Globus pallidus (tissue), 1 donor: ENCODE measurements around the gene SRC.
"Not testable (repeated sequence)": the region's sequence is repeated elsewhere in the genome, so short reads cannot be mapped to it uniquely, and the experiment has no call there.

Experiments used
- DNase-seq: peaks from one replicate; pipeline ENCODE4 v3.0.0-alpha.2; 2015; ENCODE audit warnings: low spot score

Gene SRC

GRCh38 chr20:37336369-37337207, 9.4 kb upstream of the SRC start:
- peak; percentile 50 for DNase-seq

DNA sequence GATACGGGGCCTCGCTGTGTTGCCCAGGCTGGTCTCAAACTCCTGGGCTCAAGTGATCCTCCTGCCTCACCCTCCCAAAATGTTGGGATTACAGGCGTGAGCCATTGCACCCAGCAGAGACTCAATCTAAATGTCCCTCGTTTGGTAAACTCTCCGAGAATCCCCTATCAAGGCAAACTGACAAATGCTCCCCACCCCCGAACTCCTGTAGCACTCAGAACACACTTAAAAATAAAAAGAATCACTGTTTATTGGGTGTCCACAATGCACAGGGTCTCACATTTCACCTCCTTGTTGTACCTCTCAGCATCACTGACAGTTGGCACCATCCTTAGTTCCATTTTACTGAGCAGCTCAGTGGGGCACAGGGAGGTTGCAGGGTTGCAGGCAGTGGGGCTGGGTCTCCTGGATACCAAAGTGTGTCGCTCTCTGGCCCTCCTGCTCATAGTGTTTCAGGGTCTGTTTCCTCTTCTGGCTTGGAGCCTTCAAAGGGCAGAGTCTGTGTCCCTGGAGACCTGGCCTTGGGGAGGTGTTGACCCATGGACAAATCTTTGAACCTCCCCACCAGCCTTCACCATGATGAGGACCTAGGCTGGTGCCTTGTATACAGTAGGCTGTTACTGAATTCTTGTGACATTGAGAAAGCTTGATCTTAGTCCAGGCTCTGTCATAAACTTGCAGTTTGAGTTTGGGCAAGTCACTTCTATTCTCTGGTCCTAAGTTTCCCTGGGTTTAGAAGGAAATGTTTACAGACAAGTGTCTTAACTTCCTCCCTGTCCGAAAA, 8.5 kb upstream of the SRC start:
- DNase-seq, result no peak

- DNase-seq, result not testable (repeated sequence)
These were observed 7.6 kb upstream of the SRC start for GRCh38 chr20:37338380-37338779.

DNA sequence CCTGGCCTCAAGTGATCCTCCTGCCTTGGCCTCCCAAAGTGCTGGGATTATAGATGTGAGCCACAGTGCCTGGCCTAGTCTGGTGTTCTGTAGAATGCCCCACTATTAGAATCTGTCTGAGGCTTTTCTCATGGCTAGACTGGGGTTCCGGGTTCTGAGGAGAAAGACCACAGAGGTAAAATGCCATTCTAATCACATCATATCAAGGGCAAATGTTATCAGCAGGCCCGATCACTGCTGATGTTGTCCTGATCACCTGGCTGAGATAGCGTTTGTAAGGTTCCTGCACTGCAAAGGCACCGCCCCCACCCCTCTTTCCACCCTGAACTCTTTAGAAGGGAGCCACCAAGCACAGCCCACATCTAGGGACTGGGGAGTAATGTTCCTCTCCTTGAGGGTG, 6.7 kb upstream of the SRC start:
- DNase-seq, result no peak

DNA sequence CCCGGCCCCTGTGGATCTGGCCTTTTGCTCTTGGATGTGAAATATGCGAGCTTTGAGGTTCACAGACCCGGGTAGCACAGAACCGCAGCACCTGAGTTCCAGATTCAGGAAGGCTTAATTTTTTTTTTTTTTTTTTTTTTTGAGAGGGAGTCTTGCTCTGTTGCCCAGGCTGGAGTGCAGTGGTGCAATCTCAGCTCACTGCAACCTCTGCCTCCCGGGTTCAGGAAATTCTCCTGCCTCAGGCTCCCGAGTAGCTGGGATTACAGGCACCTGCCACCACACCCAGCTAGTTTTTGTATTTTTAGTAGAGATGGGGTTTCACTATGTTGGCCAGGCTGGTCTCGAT, 6.2 kb upstream of the SRC start:
- DNase-seq, result not testable (repeated sequence)

DNA sequence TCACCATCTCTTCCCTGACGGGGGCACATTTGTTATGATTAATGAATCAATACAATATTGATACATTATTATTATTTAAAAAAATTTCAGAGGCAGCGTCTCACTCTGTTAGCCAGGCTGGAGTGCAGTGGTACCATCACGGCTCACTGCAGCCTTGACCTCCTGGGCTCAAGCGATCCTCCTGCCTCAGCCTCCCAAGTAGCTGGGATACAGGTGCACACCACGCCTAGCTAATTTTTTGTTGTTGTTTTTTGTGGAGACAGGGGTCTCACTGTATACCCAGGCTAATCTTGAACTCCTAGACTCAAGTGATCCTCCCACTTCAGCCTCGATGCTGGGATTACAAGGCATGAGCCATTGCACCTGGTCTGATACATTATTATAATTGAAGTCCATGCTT, 4.9 kb upstream of the SRC start:
- no peak for DNase-seq

GRCh38 chr20:37341632-37342031, 4.3 kb upstream of the SRC start:
- no peak for DNase-seq

GRCh38 chr20:37342231-37343177, 3.4 kb upstream of the SRC start:
- DNase-seq, result no peak

GRCh38 chr20:37343212-37343993, 2.5 kb upstream of the SRC start:
- no peak for DNase-seq

- DNase-seq, result no peak
These were observed 2.0 kb upstream of the SRC start for GRCh38 chr20:37343994-37344355.

DNA sequence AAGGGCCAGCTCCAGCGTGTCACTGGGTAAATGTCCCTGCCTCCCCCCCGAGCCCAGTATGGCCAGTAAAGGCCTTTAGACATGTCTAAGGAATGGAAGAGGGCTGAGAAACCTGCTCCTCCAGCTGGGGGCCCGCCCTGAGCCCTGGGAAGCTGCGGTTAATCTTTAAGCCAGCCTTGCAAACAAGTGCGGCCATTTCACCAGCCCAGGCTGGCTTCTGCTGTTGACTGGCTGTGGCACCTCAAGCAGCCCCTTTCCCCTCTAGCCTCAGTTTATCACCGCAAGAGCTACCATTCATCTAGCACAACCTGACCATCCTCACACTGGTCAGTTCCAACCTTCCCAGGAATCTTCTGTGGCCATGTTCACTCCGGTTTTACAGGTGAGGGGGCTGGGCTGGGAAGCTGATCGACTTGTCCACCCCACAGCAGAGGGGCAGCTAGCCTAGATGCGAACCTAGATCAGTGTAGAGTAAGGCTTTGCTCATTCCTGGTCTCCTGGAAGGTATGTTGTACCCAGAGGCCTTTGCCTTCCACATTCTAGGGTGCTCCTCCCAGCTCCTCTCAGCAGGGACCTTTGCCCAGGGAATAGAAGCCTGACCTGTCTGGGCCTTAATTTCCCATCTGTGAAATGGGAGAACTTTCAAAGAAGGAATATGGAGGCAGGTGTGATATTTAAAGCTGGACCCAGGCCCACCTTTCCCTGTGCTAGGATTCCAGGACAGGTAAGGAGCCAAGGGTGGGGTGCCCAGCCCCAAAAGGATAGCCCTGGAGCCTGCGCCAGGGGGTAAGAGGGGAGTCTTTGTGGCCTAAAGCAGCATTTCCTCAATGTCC, 1.2 kb upstream of the SRC start:
- DNase-seq, result no peak

DNA sequence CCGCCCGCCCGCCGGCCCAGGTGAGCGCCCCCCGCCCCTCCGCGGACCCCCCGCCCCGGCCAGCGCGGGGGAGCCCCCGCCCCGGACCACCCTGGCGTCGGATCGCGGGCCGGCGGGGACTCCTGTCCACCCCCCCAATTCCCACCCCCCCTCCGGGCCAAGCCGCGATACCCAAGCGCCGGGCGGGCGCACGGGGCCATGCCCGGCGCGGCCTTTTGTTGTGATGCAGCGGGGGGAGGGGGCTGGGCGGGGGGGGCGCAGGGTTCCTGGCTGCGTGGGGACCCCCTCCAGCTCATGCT, 245 bp downstream of the SRC start:
- DNase-seq, result no peak

DNA sequence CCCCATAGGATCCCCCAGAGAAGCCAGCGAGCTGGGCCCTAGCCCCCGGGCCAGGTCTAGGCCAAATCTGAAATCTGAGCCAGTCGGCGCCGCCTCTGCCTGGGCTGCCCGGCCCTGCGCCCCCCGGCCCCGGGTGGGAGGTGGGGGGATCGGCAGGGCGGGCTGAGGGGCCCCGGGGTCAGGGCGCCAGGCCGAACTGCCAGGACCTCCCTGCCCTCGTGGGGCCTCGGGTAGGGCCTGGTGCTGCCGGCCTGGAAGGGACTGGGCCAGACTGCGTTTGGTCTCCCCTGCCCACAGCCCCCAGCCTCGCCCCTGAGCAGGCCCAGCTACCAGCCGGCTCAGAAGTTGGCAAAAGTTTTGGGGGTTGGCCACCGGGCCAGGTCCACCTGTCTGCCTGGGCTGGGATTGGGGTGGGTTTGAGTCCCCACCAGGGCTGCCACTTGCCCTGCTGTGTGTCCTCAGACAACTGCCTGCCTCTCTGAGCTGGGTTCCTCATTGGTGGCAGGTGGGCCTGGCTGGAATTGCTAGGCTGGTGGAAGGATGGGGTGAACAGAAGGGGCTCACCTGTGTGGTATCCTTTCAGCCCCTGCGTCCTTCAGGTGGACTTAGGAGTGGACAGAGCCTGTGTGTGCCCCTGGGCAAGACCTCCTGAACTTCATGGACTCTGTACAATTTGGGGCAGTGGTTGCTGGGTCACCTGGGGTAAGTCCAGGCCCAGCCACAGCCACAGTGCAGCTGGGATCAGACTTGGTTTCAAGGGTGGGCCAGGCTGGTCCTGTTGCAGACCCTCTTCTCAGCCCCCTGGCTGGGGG, 801 bp downstream of the SRC start:
- no peak for DNase-seq

GRCh38 chr20:37347347-37347823, 1.4 kb downstream of the SRC start:
- no peak for DNase-seq

DNA sequence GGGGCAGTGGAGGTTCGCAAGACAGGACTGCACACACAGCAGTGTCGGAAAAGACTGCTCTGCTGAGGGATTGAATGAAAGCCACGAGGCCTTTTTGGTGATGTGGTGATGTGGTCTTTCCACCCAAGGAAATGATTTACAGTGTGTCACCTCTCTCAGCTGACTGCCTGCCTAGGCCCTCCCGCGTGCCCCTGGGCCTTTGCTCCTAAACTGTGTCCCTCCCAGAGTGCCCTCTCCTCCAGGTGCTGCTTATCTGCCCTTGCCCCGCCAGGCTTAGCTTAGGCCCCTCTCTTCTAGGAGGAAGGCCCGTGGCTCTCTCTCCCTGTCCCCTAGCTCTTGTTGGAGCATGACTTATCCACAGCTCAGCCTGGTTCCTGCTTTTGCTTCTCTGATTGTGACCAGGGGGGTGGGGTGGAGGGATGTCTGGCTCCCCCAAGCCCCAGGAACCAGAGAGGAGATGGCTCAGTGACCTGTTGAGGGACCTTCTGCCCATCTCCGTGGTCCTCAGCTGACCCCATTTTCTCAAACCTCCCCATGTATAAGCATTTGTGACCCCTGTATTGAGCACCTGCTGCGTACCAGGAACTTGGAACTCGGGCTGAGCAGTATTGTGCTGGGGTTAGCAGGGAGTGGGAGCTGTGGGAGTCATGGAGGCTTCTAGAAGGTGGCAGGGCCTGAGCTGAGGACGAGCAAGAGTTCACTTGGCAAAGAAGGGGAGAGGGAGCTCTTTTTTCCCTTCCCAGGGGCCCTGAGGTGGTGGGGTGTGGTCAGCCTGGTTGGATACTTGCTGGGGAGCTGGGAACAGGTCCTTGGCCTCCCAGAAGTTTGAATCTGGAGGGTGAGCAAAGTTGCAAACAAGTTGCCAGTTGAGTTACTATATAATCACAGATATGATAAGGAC, 2.2 kb downstream of the SRC start:
- DNase-seq, result no peak

DNA sequence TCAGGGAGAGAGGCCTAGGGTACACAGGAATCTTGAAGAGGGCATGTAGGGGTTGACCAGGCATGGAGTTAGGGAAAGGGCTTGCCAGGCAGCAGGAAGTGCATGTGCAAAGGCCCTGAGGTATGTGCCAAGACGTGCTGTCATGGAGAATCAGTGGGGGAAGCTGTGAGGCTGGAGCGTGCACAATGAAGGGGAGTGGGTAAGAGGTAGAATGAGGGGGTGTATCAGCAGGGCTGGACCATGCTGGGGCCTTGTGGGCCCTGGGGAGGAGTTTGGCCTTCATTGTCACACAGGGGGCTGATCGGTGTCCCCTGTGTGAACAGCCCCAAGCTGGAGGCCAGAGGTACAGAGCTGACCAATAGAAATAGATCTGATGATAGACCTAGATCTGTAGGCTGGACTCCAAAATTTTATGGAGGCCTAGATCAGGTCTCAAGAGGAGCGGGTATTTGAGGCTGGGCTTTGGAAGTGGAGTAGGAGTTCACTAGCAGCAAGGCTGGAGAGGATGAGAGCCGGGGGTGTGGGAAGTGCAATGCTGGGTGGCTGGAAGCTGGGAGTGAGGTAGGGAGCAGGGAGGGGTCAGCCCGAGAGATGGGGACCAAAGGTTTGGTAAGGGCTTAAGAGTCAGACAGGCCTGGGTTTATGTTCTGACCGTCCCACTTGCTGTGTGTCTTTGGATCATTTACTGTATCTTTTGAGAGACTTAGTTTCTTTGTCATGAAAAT, 3.0 kb downstream of the SRC start:
- DNase-seq, result no peak

DNA sequence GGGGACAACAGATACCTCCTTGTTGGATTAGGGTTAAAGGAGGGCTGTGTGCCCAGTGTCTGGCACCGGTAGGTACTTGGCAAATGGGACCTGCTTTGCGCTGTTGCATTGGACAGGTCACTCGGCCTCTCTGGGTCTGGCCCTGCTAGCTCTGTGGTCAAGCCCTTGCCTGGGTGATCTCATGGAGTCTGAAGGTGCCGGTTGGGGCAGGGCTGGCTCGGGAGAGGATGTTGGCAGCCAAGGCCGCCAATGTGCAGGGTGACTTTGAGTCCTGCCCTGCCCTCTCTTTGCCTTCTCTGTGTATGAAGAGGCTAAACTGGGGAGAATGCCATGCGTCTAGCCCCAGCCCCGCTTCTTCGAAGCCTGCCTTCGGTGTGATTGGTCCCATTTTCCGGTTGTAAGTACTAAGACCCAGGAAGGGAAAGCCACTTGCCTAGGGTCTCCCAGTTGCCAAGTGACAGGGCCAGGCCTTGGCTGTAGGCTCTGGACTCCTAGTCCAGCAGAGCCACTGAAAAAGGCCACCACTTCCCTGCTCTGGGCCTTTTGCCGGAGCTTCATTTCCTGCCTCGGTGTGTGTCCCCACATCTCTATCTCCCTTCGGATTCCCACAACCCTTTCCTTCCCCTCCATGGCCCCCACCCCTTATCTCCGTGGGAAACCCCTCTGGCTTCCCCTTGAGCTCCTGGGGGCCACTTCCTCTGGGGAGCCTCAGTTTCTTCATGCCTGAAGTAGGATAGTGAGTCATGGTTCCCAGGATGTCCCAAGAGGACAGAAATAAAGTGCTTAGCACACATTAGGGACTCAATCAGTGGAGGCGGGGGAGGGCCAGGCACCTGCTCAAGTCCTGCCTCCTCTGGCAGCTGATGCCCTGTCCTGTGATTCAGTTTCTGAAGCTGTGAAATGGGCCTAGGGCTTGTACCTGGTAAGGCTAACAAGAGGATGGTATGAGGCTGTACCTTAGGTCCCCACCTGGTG, 3.9 kb downstream of the SRC start:
- no peak for DNase-seq
